Fibroblast of lung (primary cell): ENCODE measurements around the gene SERTAD1. TPM values are rescaled to one million over a fixed set of nuclear protein-coding genes. Genes with fewer than 3 reads are reported as not detected.

ENCODE experiments used
- DNase-seq, 2 donors: peaks; one replicate each; pipeline versions ENCODE4 v3.0.0 to v3.0.0-alpha.2; 2010; ENCODE audit warnings: low read depth in 2 of 2
- H2AFZ ChIP-seq: 2 replicates; pipeline ENCODE4 v1.5.1; 2012; ENCODE audit warnings: low read length, control low read depth, inconsistent platforms
- H3K27ac ChIP-seq: 2 replicates; pipeline ENCODE4 v1.5.1; 2011; ENCODE audit warnings: low read length, control low read depth; ENCODE audit not compliant: insufficient read depth
- H3K27me3 ChIP-seq: 2 replicates; pipeline ENCODE4 v1.5.1; 2011; ENCODE audit warnings: mild to moderate bottlenecking, low read length; ENCODE audit not compliant: control insufficient read depth, insufficient read depth
- H3K36me3 ChIP-seq: 2 replicates; pipeline ENCODE4 v1.5.1; 2011; ENCODE audit warnings: low read length; ENCODE audit not compliant: control insufficient read depth, insufficient read depth
- H3K4me1 ChIP-seq: 2 replicates; pipeline ENCODE4 v1.5.1; 2011; ENCODE audit warnings: low read length; ENCODE audit not compliant: control insufficient read depth, insufficient read depth; ENCODE audit errors: extremely low read depth
- H3K4me2 ChIP-seq: 2 replicates; pipeline ENCODE4 v1.5.1; 2011; ENCODE audit warnings: low read length, control low read depth; ENCODE audit not compliant: insufficient read depth; ENCODE audit errors: extremely low read depth
- H3K4me3 ChIP-seq, 4 experiments: fragments of 200-600 bp in 1 of 4; sonication (generic) in 1 of 4; replicated peaks in 1 of 4; 2 replicates each; pipeline ENCODE4 v1.5.1; 2011 to 2016; ENCODE audit warnings: low read length in 4 of 4, low read depth in 3 of 4, mild to moderate bottlenecking in 3 of 4, control low read depth in 2 of 4, inconsistent platforms in 1 of 4, mixed read lengths in 1 of 4; ENCODE audit not compliant: insufficient read depth in 1 of 4; ENCODE audit errors: control extremely low read depth in 1 of 4
- H3K79me2 ChIP-seq: 2 replicates; pipeline ENCODE4 v1.5.1; 2012; ENCODE audit warnings: mild to moderate bottlenecking, low read length, inconsistent platforms; ENCODE audit not compliant: control insufficient read depth, insufficient read depth
- H3K9ac ChIP-seq: 2 replicates; pipeline ENCODE4 v1.5.1; 2011; ENCODE audit warnings: mild to moderate bottlenecking, low read length, control low read depth; ENCODE audit not compliant: insufficient read depth
- H3K9me3 ChIP-seq: 2 replicates; pipeline ENCODE4 v1.5.1; 2012; ENCODE audit warnings: low read depth, low read length; ENCODE audit not compliant: control insufficient read depth, insufficient read depth
- H4K20me1 ChIP-seq: 2 replicates; pipeline ENCODE4 v1.5.1; 2011; ENCODE audit warnings: low read length; ENCODE audit not compliant: control insufficient read depth, insufficient read depth; ENCODE audit errors: extremely low read depth
- CTCF ChIP-seq, 2 donors: IDR thresholded peaks in 1 of 2; conservative IDR thresholded peaks in 1 of 2; 1 replicate in 1 of 2; 2 replicates in 1 of 2; pipeline ENCODE4 v1.5.1; 2011 to 2012; ENCODE audit warnings: low read length in 2 of 2, control low read depth in 1 of 2, inconsistent platforms in 1 of 2, low read depth in 1 of 2, mild to moderate bottlenecking in 1 of 2
- EZH2 ChIP-seq: IDR thresholded peaks from 2 replicates; pipeline ENCODE4 v1.5.1; 2012; ENCODE audit warnings: low read length, control low read depth, mild to moderate bottlenecking; ENCODE audit errors: missing control alignments
- polyA plus RNA-seq, 2 donors: library from polyadenylated mRNA; depleted of rRNA in 1 of 2; stranded (reverse) in 1 of 2; unstranded in 1 of 2; fragments of >200 nt; gene quantifications; 2 replicates each; pipeline ENCODE4 v1.2.1, GENCODE V29; 2011 to 2012; ENCODE audit warnings: missing spikeins in 1 of 2
- total RNA-seq: library from RNA; depleted of rRNA; stranded (reverse); fragments of >200 nt; gene quantifications from 2 replicates; pipeline ENCODE4 v1.2.1, GENCODE V29; 2014

The SERTAD1 gene
- total and polyA plus RNA-seq, 2 donors (not counting 1 experiment from before 2014, with no cell fraction given), result 7.2 to 19.2 TPM

GRCh38 chr19:40471111-40471510, 45.3 kb upstream of the SERTAD1 start:
- no peaks in the 10 kb centered on the region for H4K20me1 ChIP-seq
- no peak overlapping the region for H3K4me3 ChIP-seq
- TF ChIP-seq CTCF (conservative IDR thresholded peaks at IDR 0.05 in 1 of 2, IDR thresholded peaks at IDR 0.05 in 1 of 2; ENCODE audit: low read depth in 1 of 2, low read length in 2 of 2), result no peak
- no peak for TF ChIP-seq EZH2
- H3K9ac ChIP-seq, result no peak overlapping the region
- no peaks in the 10 kb centered on the region for H3K9me3 ChIP-seq
- no peak overlapping the region for H2AFZ ChIP-seq
- H3K4me2 ChIP-seq, result no peak overlapping the region
- no peaks in the 10 kb centered on the region for H3K79me2 ChIP-seq
- no peak overlapping the region for H3K27ac ChIP-seq
- peaks cover 6% of the 10 kb centered on the region for H3K4me1 ChIP-seq
- DNase-seq, result no peak
- no peaks in the 10 kb centered on the region for H3K36me3 ChIP-seq
- no peaks in the 10 kb centered on the region for H3K27me3 ChIP-seq

- no peak for DNase-seq
- Histone ChIP-seq H3K4me2 (no peak overlapping the region), H3K36me3 (no peaks in the 10 kb centered on the region), H3K9me3 (no peaks in the 10 kb centered on the region), H2AFZ (no peak overlapping the region), H3K4me3 (no peak overlapping the region), H4K20me1 (no peaks in the 10 kb centered on the region), H3K27ac (no peak overlapping the region), H3K4me1 (peaks cover 12% of the 10 kb centered on the region), H3K27me3 (no peaks in the 10 kb centered on the region), H3K9ac (no peak overlapping the region), H3K79me2 (no peaks in the 10 kb centered on the region)
- TF ChIP-seq CTCF (conservative IDR thresholded peaks at IDR 0.05 in 1 of 2, IDR thresholded peaks at IDR 0.05 in 1 of 2; ENCODE audit: low read depth in 1 of 2, low read length in 2 of 2) (no peak), EZH2 (no peak)
Measured at GRCh38 chr19:40469011-40469410, 43.2 kb upstream of the SERTAD1 start.

GRCh38 chr19:40466985-40467734, 41.4 kb upstream of the SERTAD1 start, which contains the start of gene SPTBN4:
Gene SPTBN4, plus strand, starts transcription at chr19:40467001. Its CDS starts 5,621 bp downstream, at chr19:40472622.
- Histone ChIP-seq H3K27me3 (no peaks in the 10 kb centered on the region), H3K4me2 (peak within 1 kb of the TSS; percentile 87), H3K4me1 (peaks cover 12% of the 10 kb centered on the region), H3K9ac (no peak within 1 kb of the TSS), H3K9me3 (no peaks in the 10 kb centered on the region), H3K79me2 (no peaks in the 10 kb centered on the region), H3K27ac (no peak within 1 kb of the TSS), H3K4me3 (peak within 1 kb of the TSS in 3 of 4 experiments; percentile 28 to 50 (median 30)), H3K36me3 (no peaks in the 10 kb centered on the region), H2AFZ (peak within 1 kb of the TSS; percentile 3), H4K20me1 (no peaks in the 10 kb centered on the region)
- DNase-seq, result no peak
- TF ChIP-seq CTCF (conservative IDR thresholded peaks at IDR 0.05 in 1 of 2, IDR thresholded peaks at IDR 0.05 in 1 of 2; ENCODE audit: low read depth in 1 of 2, low read length in 2 of 2) (no peak), EZH2 (no peak)
